MCF 10A (cell line): ENCODE results near the gene KIF23. TPM values are rescaled to one million over a fixed set of nuclear protein-coding genes. Genes with fewer than 3 reads are reported as not detected.

ENCODE experiments used
- BruUV-seq: library from RNA; stranded (reverse); fragments of 400-500 nt; replicated peaks from 2 replicates; lab custom pipeline; 2021; lab: Mats Ljungman, UMichigan
- CTCF ChIA-PET: fragments of 300-600 bp; sonication (Branson Sonifier 250); formaldehyde crosslinking; extraction: SDS; loops from one replicate; lab custom pipeline; 2021; ENCODE audit warnings: antibody characterized with exemption, inconsistent platforms; lab: Yijun Ruan, JAX
- POLR2A ChIA-PET: fragments of 300-600, 350-650 bp; sonication (Branson Sonifier 250); formaldehyde crosslinking; extraction: SDS; loops from one replicate; lab custom pipeline; 2020; ENCODE audit warnings: antibody characterized with exemption, inconsistent platforms; lab: Yijun Ruan, JAX
- DNase-seq: peaks from one replicate; pipeline ENCODE4 v3.0.0-alpha.2; 2018; ENCODE audit not compliant: unreplicated experiment
- H3K27ac Mint-ChIP-seq: one replicate; pipeline ENCODE4 v1.8.0; 2022; ENCODE audit warnings: mild to moderate bottlenecking, low read depth, mixed read lengths; ENCODE audit not compliant: unreplicated experiment
- H3K27me3 Mint-ChIP-seq: one replicate; pipeline ENCODE4 v1.8.0; 2022; ENCODE audit warnings: mixed read lengths; ENCODE audit not compliant: insufficient read depth, unreplicated experiment
- H3K36me3 Mint-ChIP-seq: one replicate; pipeline ENCODE4 v1.8.0; 2022; ENCODE audit warnings: mild to moderate bottlenecking, moderate library complexity, mixed read lengths; ENCODE audit not compliant: insufficient read depth, unreplicated experiment
- H3K4me1 Mint-ChIP-seq: one replicate; pipeline ENCODE4 v1.8.0; 2022; ENCODE audit warnings: mixed read lengths; ENCODE audit not compliant: insufficient read depth, unreplicated experiment
- H3K4me3 Mint-ChIP-seq: one replicate; pipeline ENCODE4 v1.8.0; 2022; ENCODE audit warnings: mild to moderate bottlenecking, moderate library complexity, mixed read lengths; ENCODE audit not compliant: unreplicated experiment
- H3K9me3 Mint-ChIP-seq: one replicate; pipeline ENCODE4 v1.8.0; 2022; ENCODE audit warnings: mixed read lengths; ENCODE audit not compliant: unreplicated experiment
- CTCF ChIP-seq: fragments of 200-600 bp; IDR thresholded peaks from one replicate; pipeline ENCODE4 v1.8.0; 2022; ENCODE audit warnings: antibody characterized with exemption, mild to moderate bottlenecking; ENCODE audit not compliant: unreplicated experiment
- intact Hi-C: fragments of 100-400 bp; cut with micrococcal nuclease; formaldehyde crosslinking; loops from 2 replicates; pipeline ENCODE4 v1.14.1; 2022
- total RNA-seq: library from RNA; stranded (reverse); gene quantifications from 2 replicates; pipeline ENCODE4 v1.2.3, GENCODE V29; 2022

Gene KIF23
- total RNA-seq, 1 experiment from 2014 or later: 50.2 TPM

- H3K4me1 Mint-ChIP-seq: peaks cover 12% of the 10 kb centered on the region
- intact Hi-C loops: no loop called here
- DNase-seq: no peak
These were observed 49.1 kb downstream of the KIF23 start for GRCh38 chr15:69463182-69463756.

GRCh38 chr15:69465253-69465652 lies 51.1 kb downstream of the KIF23 start:
- no peaks in the 10 kb centered on the region for H3K36me3 Mint-ChIP-seq
- POLR2A ChIA-PET: interaction anchor here (0.7 to 6.0 kb wide), 6 partner anchors 10 to 633 kb away, joined by 3 to 52 read pairs (median 4); partner anchors contain the start of genes RPLP1 and TLE3
- peaks cover 17% of the 10 kb centered on the region for H3K4me1 Mint-ChIP-seq
- intact Hi-C loops: loop anchor here (5.0 kb wide), 1 partner anchor 408 kb away; no protein-coding TSS in a partner anchor
- CTCF ChIA-PET: interaction anchor here (0.6 to 3.3 kb wide), 7 partner anchors 9 to 830 kb away, joined by 3 to 14 read pairs (median 4); no protein-coding TSS in a partner anchor
- DNase-seq: no peak
- H3K27ac Mint-ChIP-seq: no peak overlapping the region
- H3K27me3 Mint-ChIP-seq: no peaks in the 10 kb centered on the region
- BruUV-seq: no TSS peak
- H3K9me3 Mint-ChIP-seq: no peaks in the 10 kb centered on the region
- no peak overlapping the region for H3K4me3 Mint-ChIP-seq
- no peak for TF ChIP-seq CTCF

More at GRCh38 chr15:69463182-69463756, 49.1 kb downstream of the KIF23 start:
- Mint-ChIP-seq H3K27me3 (no peaks in the 10 kb centered on the region), H3K9me3 (no peaks in the 10 kb centered on the region), H3K4me3 (peak overlapping the region; percentile 83), H3K36me3 (peaks cover 10% of the 10 kb centered on the region), H3K27ac (peak overlapping the region; percentile 93)
- BruUV-seq: no TSS peak
- ChIA-PET CTCF (interaction anchor here (0.5 to 2.4 kb wide), 24 partner anchors 9 to 1575 kb away, joined by 3 to 14 read pairs (median 3); partner anchors contain the start of gene RPLP1), POLR2A (interaction anchor here (0.6 to 3.6 kb wide), 22 partner anchors 9 to 1310 kb away, joined by 3 to 139 read pairs (median 3); partner anchors contain the start of genes GLCE, KIF23, RPLP1 and TLE3)
- no peak for TF ChIP-seq CTCF

GRCh38 chr15:69466733-69467132 lies 52.6 kb downstream of the KIF23 start:
- Mint-ChIP-seq H3K27ac (no peak overlapping the region), H3K36me3 (no peaks in the 10 kb centered on the region), H3K9me3 (no peaks in the 10 kb centered on the region), H3K4me3 (no peak overlapping the region), H3K27me3 (no peaks in the 10 kb centered on the region), H3K4me1 (peaks cover 17% of the 10 kb centered on the region)
- intact Hi-C loops: loop anchor here (5.0 kb wide), 1 partner anchor 409 kb away; no protein-coding TSS in a partner anchor
- TF ChIP-seq CTCF: no peak
- CTCF ChIA-PET: interaction anchor here (0.6 to 3.3 kb wide), 8 partner anchors 9 to 1235 kb away, joined by 3 to 14 read pairs (median 3); no protein-coding TSS in a partner anchor
- no TSS peak for BruUV-seq
- DNase-seq: no peak
- POLR2A ChIA-PET: interaction anchor here (0.6 to 6.0 kb wide), 4 partner anchors 11 to 90 kb away, joined by 4 to 52 read pairs (median 10); partner anchors contain the start of gene RPLP1

- Mint-ChIP-seq H3K27ac (no peak overlapping the region), H3K4me1 (peaks cover 17% of the 10 kb centered on the region), H3K36me3 (no peaks in the 10 kb centered on the region), H3K9me3 (no peaks in the 10 kb centered on the region), H3K27me3 (no peaks in the 10 kb centered on the region), H3K4me3 (no peak overlapping the region)
- ChIA-PET CTCF (interaction anchor here (0.5 to 3.3 kb wide), 9 partner anchors 8 to 1883 kb away, joined by 3 to 14 read pairs (median 3); no protein-coding TSS in a partner anchor), POLR2A (interaction anchor here (0.7 to 6.0 kb wide), 2 partner anchors 15 to 1038 kb away, joined by 3 to 52 read pairs; partner anchors contain the start of gene RPLP1)
- intact Hi-C loops: loop anchor here (5.0 kb wide), 1 partner anchor 410 kb away; no protein-coding TSS in a partner anchor
- no peak for TF ChIP-seq CTCF
- DNase-seq: no peak
- BruUV-seq: no TSS peak
These were observed 53.5 kb downstream of the KIF23 start for GRCh38 chr15:69467636-69468035.
